Transverse colon (tissue), 4 donors: Measurements from ENCODE around the gene C10orf53.

Experiments used
- CTCF ChIP-seq, 5 experiments: fragments of 200-600 bp in 3 of 5; fragments of 450-650 bp in 2 of 5; sonication (generic) in 3 of 5; IDR thresholded peaks; 1 replicate in 2 of 5; 2 replicates in 3 of 5; pipeline ENCODE4 v1.5.1; 2016 to 2017; ENCODE audit warnings: antibody characterized with exemption in 5 of 5, inconsistent platforms in 3 of 5, mild to moderate bottlenecking in 2 of 5, moderate library complexity in 1 of 5
- EP300 ChIP-seq: sonication (generic); formaldehyde crosslinking; IDR thresholded peaks from one replicate; pipeline ENCODE4 v1.6.1; 2017; ENCODE audit warnings: antibody characterized with exemption, low read depth
- POLR2A ChIP-seq: fragments of 450-650 bp; IDR thresholded peaks from one replicate; pipeline ENCODE4 v1.6.1; 2016; ENCODE audit warnings: antibody characterized with exemption, mild to moderate bottlenecking, moderate library complexity
- POLR2AphosphoS5 ChIP-seq, 3 donors: sonication (generic); formaldehyde crosslinking; IDR thresholded peaks; one replicate each; pipeline ENCODE4 v1.6.1; 2016; ENCODE audit warnings: antibody characterized with exemption in 3 of 3

GRCh38 chr10:49689882-49690510 is 10.5 kb downstream of the C10orf53 start:
- TF ChIP-seq EP300 (no peak), POLR2AphosphoS5 (IDR thresholded peaks at IDR 0.05) (no peak), CTCF (IDR thresholded peaks at IDR 0.05) (no peak), POLR2A (no peak)
